ENCODE data around the gene HDAC8. TPM values are rescaled to one million over a fixed set of nuclear protein-coding genes. Genes with fewer than 3 reads are reported as not detected.

Gene HDAC8
- total and polyA plus RNA-seq, 9 donors = 16.9 to 33.7 (median 24.2) TPM

DNA sequence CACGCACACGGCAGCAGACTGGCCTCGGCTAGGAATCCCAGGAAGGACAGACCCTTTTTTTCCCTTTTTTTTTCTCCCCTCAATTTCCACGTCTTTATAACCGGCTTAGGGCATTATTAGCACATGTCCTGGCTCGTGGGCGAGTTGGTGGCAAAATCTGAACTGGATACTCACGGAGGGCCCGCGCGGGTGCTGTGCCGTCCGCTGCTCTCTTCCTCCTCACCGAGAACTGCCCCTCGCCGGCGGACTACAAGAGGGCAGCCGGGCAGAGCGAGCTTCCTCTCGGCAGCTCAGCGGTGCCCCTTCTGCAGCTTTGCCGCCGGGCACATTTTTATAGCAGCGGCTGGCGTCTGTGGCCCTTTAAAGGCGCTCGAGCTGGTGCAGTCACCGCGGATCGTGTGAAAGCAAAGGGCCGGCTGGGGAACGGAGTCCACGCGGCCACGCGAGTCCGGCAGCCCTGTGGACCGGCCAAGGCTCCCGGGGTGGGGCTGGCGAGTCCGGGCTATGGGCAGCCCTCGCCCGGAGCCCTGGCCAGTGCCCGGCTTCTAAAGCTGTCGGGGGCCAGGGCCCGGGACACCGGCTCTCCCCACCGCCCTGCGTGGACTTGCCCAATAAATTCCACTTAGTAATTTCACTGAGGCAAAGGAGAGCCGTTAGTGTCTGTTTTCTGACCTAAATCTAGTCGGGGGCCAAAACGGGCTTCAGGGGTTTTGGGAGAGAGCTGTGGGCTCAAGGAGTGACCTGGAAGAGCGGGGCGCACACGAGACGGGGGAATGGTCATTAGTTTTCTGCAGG lies 265.6 kb downstream of the HDAC8 start:
- WGBS, 3 donors = 6 to 15% (median 7%) methylated on average over 56 of the region's 56 CpGs
- peak in 4 of 5 donors; percentile 38 to 47 (median 44) for DNase-seq
- TF ChIP-seq POLR2A (IDR thresholded peaks at IDR 0.05) (no peak), EP300 (IDR thresholded peaks at IDR 0.05) (no peak)
- TF ChIP-seq, protein P1, sequence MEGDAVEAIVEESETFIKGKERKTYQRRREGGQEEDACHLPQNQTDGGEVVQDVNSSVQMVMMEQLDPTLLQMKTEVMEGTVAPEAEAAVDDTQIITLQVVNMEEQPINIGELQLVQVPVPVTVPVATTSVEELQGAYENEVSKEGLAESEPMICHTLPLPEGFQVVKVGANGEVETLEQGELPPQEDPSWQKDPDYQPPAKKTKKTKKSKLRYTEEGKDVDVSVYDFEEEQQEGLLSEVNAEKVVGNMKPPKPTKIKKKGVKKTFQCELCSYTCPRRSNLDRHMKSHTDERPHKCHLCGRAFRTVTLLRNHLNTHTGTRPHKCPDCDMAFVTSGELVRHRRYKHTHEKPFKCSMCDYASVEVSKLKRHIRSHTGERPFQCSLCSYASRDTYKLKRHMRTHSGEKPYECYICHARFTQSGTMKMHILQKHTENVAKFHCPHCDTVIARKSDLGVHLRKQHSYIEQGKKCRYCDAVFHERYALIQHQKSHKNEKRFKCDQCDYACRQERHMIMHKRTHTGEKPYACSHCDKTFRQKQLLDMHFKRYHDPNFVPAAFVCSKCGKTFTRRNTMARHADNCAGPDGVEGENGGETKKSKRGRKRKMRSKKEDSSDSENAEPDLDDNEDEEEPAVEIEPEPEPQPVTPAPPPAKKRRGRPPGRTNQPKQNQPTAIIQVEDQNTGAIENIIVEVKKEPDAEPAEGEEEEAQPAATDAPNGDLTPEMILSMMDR (IDR thresholded peaks at IDR 0.05) = no peak

DNA sequence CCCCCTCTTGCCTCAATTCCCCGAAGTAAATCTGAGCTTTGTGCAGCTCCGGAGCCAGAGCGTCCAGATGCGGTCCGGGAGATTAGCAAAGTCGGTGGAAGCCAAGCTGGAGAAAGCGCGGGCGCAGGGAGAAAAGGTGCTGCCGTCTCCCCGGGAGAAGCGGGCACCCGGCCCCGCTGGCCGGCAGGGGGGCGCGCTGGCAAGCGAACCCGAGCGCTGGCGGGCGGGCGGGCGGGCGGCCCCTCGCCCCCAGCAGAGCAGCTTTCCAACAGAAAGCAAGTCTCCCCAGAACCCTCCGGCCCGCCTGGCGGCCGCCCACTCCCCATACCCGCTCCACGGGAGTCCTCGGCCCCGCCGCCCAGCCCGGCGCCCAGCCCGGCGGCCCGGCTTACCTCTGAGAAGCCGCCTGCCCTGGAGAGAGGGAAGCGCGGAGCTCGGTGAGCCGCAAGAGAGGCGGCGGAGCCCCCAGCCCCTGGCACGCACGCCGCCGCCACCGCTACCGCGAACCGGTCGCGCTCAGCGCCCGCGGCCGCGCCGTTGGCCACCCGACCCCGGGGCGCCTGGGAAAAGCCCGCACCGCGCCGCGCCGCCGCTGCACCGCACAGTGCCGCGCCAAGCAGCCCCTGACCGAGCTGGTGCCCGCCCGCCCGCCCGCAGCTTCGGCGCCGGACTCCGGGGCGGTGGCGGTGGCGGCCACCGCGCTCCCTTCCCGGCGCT lies 266.4 kb downstream of the HDAC8 start:
- 1 to 5% (median 3%) methylated on average over 46 to 92 of the region's 92 CpGs for WGBS, 3 donors
- no peak for TF ChIP-seq POLR2A (IDR thresholded peaks at IDR 0.05)
- TF ChIP-seq, protein P1 (IDR thresholded peaks at IDR 0.05) = no peak
- no peak for TF ChIP-seq EP300 (IDR thresholded peaks at IDR 0.05)
- Histone ChIP-seq H3K27ac (no peak overlapping the region), H3K4me1 (ENCODE audit: insufficient read depth) (peaks cover 3% of the 10 kb centered on the region), H3K4me3 (peak overlapping the region; percentile 26), H3K9me3 (no peaks in the 10 kb centered on the region), H3K27me3 (no peaks in the 10 kb centered on the region), H3K36me3 (no peaks in the 10 kb centered on the region)
- intact Hi-C loops (cut with DNase I) = no loop called here
- no peak for DNase-seq

More for the DNA sequence above, 265.6 kb downstream of the HDAC8 start:
- H3K9me3 ChIP-seq = no peaks in the 10 kb centered on the region
- peak overlapping the region; percentile 26 for H3K4me3 ChIP-seq
- H3K36me3 ChIP-seq = no peaks in the 10 kb centered on the region
- no peak overlapping the region for H3K27ac ChIP-seq
- intact Hi-C loops (cut with DNase I) = no loop called here
- H3K27me3 ChIP-seq = no peaks in the 10 kb centered on the region
- peaks cover 3% of the 10 kb centered on the region for H3K4me1 ChIP-seq (ENCODE audit: insufficient read depth)

GRCh38 chrX:72305286-72306084 lies 267.2 kb downstream of the HDAC8 start, which contains the start of gene CITED1:
TSS of gene CITED1 (minus strand) at chrX:72305914. CDS start at chrX:72302869, 3,045 bp downstream.
- WGBS, 3 donors = 4 to 14% (median 11%) methylated on average over 53 to 68 of the region's 68 CpGs
- DNase-seq = peak in 2 of 5 donors; percentile 31 to 35
- intact Hi-C loops (cut with DNase I) = no loop called here
- Histone ChIP-seq H3K4me1 (ENCODE audit: insufficient read depth) (peaks cover 3% of the 10 kb centered on the region), H3K27ac (no peak within 1 kb of the TSS), H3K9me3 (no peaks in the 10 kb centered on the region), H3K27me3 (no peaks in the 10 kb centered on the region), H3K4me3 (peak within 1 kb of the TSS; percentile 26), H3K36me3 (no peaks in the 10 kb centered on the region)
- TF ChIP-seq, protein P1 (IDR thresholded peaks at IDR 0.05) = no peak
- no peak for TF ChIP-seq EP300 (IDR thresholded peaks at IDR 0.05)
- TF ChIP-seq POLR2A (IDR thresholded peaks at IDR 0.05) = no peak

- intact Hi-C loops (cut with DNase I) = no loop called here
- no peaks in the 10 kb centered on the region for H3K27me3 ChIP-seq
- no peak for DNase-seq
- no peaks in the 10 kb centered on the region for H3K9me3 ChIP-seq
- no peaks in the 10 kb centered on the region for H3K36me3 ChIP-seq
- TF ChIP-seq, protein P1 (IDR thresholded peaks at IDR 0.05) = no peak
- TF ChIP-seq POLR2A (IDR thresholded peaks at IDR 0.05) = no peak
- TF ChIP-seq EP300 (IDR thresholded peaks at IDR 0.05) = no peak
- H3K27ac ChIP-seq = no peak overlapping the region
- peak overlapping the region; percentile 26 for H3K4me3 ChIP-seq
- 7 to 16% (median 11%) methylated on average over 26 of the region's 26 CpGs for WGBS, 3 donors
- H3K4me1 ChIP-seq (ENCODE audit: insufficient read depth) = peaks cover 3% of the 10 kb centered on the region
Measured at GRCh38 chrX:72304877-72305276, 267.8 kb downstream of the HDAC8 start.

Measured in ovary (tissue), 9 donors.